HS-27A (cell line): ENCODE results near the gene ZPLD1.

Experiments
- DNase-seq: peaks from one replicate; pipeline ENCODE4 v3.0.0-alpha.2; 2012; ENCODE audit warnings: low read depth, missing footprints

The ZPLD1 gene

GRCh38 chr3:102466001-102466400 is 31.2 kb downstream of the ZPLD1 start:
- no peak for DNase-seq

DNA sequence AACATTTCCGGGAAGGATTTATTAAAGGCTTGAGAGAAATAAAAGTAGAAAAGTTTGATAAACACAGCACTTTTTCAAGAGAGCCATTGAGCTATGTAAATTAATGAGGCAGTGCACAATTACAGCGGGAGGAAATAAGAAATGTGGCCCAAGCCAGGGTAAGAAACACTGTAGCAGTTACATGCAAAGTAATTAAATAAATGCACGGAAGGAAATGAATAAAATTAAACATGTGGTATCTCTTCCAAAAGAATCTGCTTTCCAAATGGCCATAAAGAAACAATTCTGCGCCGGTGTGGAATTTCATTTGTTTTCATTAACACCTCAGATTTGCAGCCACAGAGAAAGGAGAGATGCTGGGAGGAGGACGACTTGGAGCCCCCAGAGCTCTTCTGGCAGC is 35.3 kb downstream of the ZPLD1 start:
- DNase-seq = no peak

DNA sequence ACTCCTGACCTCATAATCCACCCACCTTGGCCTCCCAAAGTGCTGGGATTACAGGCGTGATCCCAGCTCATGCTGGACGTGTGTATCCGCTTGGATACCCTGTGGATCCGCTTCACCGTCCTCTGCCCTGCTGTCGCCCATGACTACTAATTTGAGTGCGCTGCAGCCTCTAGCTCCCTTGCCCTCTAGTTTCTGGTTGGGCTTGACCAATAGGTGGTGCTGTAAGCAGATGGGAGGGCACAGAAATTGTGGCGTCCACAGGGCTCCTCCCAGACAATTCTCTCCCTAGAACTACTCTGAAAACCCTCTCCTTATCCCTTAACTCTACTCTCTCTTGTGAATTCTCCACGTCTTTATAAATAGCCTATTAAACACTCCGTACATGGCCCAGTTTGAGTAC is 36.2 kb downstream of the ZPLD1 start:
- no peak for DNase-seq

- no peak for DNase-seq
Observed at GRCh38 chr3:102471491-102471890, 36.7 kb downstream of the ZPLD1 start.

DNA sequence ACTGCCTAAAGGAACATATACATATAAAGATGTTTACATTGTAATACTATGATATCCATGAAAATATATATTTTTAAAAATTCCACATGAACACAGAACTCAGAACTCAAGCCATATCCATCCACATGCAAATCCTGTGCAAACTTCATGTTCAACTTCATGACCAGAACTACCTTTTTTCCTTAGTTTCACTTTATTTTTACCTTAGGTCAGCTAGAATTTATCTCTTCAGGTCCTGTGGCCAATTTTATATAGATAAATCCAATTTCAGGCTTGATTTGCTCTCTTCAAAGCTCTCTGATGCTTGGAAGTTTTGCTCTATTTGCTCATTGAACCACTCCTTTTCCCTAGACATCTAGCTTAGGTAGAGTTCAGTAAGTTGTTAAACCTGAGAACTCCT is 38.8 kb downstream of the ZPLD1 start:
- no peak for DNase-seq

DNA sequence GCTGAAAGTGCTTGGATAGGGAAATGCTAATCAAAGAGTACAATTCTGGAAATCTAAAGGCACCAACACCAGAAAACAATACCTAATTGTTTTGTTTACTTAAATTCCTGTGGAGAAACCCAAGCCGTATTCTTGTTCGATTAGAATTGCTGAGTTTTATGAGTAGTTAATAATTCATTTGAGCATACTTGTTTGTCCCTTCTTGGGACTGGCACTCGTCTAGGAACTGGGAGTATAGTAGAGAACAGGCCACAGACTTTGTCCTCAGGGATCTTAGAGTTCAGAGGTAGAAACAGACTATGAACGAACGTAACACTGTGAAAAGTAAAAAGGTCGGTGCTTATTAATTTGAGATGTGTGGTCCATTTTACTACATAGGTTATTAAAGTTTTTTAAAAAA is 39.4 kb downstream of the ZPLD1 start:
- DNase-seq = no peak

DNA sequence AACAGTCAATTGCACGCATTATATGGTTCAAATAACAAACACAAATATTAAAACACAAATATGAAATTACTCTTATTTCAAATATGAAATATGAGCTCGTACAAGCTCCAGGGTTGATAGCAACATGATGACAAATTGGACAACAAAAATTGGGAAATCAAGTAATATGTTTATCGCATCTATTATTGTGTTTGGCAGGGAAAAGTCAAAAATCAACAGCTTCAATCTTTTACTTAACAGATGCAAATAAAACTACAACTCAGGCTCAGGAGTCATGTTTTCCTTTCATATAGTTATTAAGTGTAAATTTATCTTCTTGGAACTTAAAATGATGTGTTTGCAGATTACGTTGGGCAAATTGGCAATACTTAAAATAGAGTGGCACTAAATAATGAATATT is 41.4 kb downstream of the ZPLD1 start:
- DNase-seq = no peak

DNA sequence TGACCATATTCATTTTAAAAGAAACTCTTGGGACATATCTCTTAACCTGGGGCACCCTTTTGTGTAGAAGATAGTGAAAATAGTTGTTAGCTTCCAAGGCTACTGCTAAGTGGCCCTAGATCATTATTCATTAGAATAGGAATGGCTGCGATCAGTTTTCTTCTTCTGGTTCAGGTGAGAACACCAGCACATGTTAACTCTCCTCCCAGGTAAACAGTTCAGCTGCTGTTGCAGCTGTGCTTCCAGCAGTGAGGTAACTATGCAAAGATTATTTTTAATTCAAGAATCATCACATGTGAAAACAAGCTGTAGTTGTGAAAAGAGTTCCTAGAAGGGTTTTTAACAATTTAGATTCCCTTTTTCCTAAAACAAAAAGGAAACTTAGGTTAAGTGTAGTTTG is 43.3 kb downstream of the ZPLD1 start:
- DNase-seq = no peak

GRCh38 chr3:102480139-102480538 is 45.3 kb downstream of the ZPLD1 start:
- DNase-seq = no peak

GRCh38 chr3:102481050-102481449 is 46.2 kb downstream of the ZPLD1 start:
- DNase-seq = no peak

GRCh38 chr3:102483556-102483955 is 48.7 kb downstream of the ZPLD1 start:
- no peak for DNase-seq

GRCh38 chr3:102484363-102484762 is 49.5 kb downstream of the ZPLD1 start:
- DNase-seq = no peak

GRCh38 chr3:102485701-102486100 is 50.9 kb downstream of the ZPLD1 start:
- DNase-seq = no peak

DNA sequence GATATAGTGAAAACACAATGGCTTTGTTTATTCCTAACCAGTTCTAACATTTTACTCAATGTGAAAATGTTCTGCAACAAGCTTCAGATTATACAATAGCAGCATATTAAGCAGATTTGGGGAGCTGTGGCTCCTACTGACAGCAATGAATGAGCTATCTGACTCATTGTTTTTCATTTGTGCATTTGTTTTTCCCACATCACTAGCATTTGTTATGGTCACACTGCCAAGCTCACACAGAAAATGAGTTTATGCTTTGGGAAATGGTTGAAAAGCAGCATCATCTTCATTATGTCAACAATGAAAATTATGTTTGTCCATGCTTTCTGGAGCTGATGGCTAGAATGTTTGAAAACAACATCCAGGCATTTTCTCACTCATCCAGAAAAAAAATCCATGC is 53.5 kb downstream of the ZPLD1 start:
- DNase-seq = no peak

GRCh38 chr3:102492300-102492699 is 57.5 kb downstream of the ZPLD1 start:
- DNase-seq = no peak

GRCh38 chr3:102497571-102497970 is 62.8 kb downstream of the ZPLD1 start:
- DNase-seq = no peak

DNA sequence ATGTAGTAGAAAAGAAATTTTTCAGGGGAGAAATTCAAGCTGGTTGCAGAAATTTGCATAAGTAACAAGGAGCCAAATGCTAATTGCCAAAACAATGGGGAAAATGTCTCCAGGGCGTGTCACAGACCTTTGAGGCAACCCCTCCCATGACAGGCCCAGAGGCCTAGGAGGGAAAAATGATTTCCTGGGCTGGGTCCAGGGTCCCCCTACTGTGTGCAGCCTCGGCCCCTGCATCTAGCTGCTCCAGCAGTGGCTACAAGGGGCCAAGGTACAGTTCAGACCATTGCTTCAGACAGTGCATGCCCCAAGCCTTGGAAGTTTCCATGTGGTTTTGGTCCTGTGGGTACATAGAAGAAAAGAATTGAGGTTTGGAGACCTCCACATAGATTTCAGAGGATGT is 70.7 kb downstream of the ZPLD1 start:
- no peak for DNase-seq

DNA sequence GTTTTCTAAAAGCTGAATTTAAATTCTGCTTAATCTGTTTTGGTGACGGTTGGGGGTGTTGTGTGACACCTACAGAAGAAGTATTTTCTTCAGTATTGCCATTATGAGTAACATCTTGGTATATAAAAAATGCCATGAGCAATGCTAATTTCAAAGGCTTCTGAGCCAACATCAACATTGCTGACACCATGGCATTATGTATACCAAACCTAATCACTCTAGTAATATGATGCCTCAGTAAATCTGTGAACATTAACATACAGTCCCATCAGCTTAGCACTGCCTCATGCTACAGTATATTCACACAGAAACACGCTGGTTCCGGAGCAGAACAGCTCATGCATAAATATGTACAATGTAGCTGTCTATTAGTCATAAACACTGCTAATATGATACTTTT is 75.8 kb downstream of the ZPLD1 start:
- DNase-seq = no peak

- DNase-seq = no peak
Observed at GRCh38 chr3:102511168-102511567, 76.4 kb downstream of the ZPLD1 start.

DNA sequence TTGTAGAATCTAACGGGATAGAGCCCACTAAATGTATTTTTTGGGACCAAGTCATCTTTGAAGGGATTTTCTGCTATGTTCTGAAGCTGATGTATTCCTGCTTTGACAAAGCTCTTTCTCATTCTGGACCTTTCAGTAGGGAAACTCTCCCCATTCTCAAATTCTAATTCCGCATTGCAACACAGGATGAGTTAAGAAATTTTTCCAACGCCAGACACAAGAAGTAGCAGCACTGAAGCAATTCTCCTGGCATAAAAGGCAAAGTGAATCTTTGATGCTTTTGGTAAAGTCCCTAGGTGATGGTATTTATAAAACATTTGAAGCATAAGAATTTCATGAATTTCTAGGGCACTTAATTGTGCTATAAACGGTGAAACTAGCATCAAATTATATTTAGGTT is 76.8 kb downstream of the ZPLD1 start:
- no peak for DNase-seq

- no peak for DNase-seq
Observed at GRCh38 chr3:102512734-102513504, 78.1 kb downstream of the ZPLD1 start.

GRCh38 chr3:102514241-102514640 is 79.4 kb downstream of the ZPLD1 start:
- DNase-seq = no peak

DNA sequence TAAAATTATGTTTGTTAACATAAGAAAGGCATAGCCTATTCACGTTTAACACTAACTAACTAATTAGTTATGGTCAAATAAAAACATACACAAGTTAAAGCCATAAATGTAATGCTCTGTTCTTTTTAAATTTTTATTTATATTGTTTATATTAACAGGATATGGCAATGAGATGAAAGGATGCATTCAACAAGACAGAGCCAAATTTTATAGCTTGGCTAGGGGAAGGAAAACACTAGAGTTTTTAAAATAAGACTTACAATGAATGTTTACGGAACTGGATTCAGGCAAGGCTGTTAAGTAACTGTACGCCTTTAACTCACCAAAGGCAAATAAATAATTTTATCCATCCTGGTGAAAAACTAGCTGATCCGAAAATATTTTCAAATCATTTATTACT is 86.4 kb downstream of the ZPLD1 start:
- DNase-seq = no peak

DNA sequence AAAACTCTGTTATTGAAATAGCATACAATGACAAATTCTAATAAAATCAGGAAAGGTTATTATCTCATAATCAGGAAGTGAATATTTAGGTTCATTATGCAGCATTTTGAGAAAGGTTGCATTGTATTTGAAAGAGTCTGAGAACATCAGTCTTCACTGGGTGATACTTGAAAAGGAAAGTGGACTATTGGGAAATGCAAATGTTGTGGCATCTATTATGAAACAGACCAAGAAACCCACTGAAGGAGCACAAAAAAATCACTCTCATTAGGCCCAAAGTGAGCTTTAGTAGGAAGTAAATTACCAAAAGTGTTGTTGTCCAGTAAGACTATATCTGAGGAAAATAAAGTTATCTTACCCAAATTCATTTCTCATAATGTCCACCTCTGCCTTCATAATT is 90.8 kb downstream of the ZPLD1 start:
- no peak for DNase-seq

- no peak for DNase-seq
Observed at GRCh38 chr3:102526865-102527264, 92.0 kb downstream of the ZPLD1 start.
